ENCODE data around the gene LAMTOR4.
"Not testable (repeated sequence)": the region's sequence is repeated elsewhere in the genome, so short reads cannot be mapped to it uniquely, and the experiment has no call there.

LAMTOR4 gene

DNA sequence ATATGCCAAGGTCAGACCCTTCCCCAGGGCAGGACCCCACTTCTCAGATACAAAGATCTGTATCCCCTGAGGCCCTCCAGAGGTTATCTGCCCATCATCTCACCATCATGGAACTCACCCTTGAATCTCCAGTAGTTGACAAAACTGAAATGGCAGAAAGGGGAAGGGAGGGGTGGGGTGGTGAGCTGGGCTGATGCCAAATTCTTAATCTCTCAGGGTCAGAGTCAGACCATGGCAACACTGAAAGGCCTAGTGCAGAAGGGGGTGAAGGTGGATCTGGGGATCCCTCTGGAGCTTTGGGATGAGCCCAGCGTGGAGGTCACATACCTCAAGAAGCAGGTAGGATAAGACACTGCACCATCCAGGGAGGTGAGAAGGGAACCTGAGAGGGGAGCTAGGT, 26.1 kb upstream of the LAMTOR4 start:
- no peak for DNase-seq (ENCODE audit: low read depth in 2 of 2)

DNA sequence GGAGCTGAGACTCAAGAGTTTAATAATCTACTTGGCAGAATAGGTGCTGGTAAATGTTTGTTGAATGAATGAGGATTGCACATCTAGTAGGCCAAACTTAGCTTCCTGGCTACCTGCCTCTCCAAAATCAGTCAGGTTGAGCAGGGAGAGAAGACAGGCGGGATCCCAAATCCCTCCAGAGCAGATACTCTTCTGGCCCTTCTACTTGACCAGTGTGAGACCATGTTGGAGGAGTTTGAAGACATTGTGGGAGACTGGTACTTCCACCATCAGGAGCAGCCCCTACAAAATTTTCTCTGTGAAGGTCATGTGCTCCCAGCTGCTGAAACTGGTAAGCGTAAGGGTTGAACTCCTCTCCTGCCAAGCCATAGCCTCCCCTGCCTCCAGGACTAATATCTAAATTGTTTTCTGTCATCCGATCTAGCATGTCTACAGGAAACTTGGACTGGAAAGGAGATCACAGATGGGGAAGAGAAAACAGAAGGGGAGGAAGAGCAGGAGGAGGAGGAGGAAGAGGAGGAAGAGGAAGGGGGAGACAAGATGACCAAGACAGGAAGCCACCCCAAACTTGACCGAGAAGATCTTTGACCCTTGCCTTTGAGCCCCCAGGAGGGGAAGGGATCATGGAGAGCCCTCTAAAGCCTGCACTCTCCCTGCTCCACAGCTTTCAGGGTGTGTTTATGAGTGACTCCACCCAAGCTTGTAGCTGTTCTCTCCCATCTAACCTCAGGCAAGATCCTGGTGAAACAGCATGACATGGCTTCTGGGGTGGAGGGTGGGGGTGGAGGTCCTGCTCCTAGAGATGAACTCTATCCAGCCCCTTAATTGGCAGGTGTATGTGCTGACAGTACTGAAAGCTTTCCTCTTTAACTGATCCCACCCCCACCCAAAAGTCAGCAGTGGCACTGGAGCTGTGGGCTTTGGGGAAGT, 24.2 kb upstream of the LAMTOR4 start:
- no peak for DNase-seq (ENCODE audit: low read depth in 2 of 2)

DNA sequence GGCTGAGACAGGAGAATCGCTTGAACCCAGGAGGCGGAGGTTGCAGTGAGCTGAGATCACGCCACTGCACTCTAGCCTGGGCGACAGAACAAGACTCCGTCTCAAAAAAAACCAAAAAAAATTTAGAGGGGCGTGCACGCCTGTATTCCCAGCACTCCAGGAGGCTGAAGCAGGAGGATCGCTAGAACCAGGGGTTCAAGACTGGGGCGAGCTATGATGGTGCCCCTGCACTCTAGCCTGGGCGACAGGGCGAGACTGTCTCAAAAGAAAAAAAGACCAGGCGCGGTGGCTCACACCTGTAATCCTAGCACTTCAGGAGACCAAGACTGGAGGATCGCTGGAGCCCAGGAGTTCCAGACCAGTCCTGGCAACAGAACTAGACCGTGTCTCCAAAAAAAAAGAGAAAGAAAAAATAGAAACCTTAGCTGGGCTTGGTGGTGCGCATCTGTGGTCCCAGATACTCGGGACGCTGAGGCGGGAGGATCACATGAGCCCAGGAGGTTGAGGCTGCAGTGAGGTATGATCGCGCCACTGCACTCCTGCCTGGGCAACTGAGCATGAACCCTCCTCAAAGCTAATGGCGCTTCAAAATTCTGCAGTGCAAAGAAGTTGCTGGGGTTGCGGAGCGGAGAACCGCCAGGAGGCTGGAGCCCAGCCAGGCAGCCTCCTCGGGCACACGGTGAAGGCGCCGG, 22.3 kb upstream of the LAMTOR4 start:
- no peak for DNase-seq (ENCODE audit: low read depth in 2 of 2)

DNA sequence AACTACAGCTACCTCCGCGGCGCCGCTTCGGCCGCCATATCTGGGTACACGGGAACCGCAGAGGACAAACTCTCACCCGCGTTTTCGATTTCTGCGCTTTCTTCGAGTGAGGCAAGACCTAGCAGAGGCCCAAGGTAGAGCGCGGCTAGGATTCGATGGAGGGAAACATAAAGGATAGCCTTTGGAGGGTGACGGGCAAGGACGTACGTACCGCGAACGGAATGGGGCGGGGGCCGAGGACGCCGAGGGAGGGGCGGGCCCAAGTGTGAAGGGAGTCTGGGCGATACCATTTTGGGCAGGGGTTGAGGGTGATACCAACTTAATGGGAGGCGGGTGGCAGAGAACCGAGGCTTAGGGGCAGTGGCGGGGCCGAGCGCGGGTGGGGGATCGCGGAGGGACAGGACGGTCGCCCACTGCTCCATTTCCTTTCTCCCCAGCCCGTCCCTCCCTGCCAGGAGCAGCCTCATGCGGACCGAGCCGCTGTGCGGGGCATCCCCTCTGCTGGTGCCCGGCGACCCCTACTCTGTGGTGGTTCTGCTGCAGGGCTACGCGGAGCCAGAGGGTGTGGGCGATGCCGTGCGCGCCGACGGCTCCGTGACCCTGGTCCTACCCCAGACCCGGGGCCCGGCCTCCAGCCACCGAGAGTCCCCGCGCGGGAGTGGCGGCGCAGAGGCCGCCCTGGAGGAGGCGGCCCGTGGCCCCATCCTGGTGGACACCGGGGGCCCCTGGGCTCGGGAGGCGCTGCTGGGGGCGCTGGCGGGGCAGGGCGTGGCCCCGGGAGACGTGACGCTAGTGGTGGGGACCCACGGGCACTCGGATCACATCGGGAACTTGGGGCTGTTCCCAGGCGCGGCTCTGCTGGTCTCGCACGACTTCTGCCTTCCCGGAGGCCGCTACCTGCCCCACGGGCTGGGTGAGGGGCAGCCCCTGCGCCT, 21.5 kb upstream of the LAMTOR4 start, which contains the start of gene MBLAC1:
TSS of gene MBLAC1 (plus strand) at position 37 of the 935 bp plus-strand sequence. CDS start at position 466, 429 bp downstream.
- DNase-seq (ENCODE audit: low read depth in 2 of 2): peak; percentile 85 to 92

DNA sequence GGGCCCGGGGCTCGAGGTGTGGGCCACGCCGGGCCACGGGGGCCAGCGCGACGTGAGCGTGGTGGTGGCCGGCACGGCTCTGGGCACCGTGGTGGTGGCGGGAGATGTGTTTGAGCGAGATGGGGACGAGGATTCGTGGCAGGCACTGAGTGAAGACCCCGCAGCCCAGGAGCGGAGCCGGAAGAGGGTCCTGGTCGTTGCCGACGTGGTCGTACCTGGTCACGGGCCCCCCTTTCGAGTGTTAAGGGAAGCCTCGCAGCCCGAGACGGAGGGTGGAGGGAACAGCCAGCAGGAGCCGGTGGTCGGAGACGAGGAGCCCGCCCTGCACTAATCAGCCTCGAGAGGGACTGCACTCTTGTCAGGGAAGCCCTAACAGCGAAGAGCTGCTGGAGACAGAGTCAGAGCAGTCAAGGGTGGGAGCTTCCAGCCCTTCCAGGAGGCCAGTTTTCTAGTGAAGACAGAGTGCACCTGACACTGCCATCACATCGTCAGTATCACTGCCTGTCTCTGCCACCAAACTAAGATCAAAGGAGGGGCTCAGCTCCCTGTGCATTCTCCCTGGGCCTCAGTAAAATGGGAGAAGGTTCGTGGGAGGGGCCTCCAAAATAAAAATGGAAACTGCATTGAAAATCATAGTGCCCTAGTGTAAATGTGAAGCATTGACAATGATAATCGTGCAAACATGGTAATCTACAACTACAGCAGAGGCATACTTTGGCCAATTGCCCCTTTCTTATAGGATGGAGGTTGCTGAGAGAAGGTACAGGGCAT, 20.7 kb upstream of the LAMTOR4 start:
- DNase-seq (ENCODE audit: low read depth in 2 of 2): no peak

DNA sequence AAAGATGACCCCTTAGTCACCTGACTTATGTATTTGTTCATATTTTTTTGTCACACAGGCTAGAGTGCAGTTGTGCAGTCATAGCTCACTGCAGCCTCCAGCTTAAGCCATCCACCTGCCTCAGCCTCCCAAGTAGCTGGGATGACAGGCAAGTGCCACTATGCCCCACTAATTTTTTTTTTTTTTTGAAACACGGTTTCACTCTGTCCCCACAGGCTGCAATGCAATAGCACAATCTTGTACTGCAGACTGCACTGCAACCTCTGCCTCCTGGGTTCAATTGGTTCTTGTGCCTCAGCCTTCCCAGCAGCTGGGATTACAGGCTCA, 20.1 kb upstream of the LAMTOR4 start:
- DNase-seq (ENCODE audit: low read depth in 2 of 2): no peak

DNA sequence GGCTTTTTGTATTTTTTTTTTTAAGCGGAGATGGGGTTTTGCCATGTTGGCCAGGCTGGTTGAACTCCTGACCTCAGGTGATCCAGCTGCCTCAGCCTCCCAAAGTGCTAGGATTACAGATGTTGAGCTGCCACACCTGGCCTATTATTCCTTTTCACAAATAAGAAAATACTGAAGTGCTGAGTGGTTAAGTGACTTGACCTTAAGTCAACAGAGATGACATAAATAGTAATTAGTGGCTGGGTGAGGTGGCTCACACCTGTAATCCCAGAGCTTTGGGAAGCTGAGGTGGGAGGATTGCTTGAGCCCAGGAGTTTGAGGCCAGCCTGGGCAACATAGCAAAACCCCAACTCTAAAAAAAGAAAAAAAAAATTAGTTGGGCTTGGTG, 18.5 kb upstream of the LAMTOR4 start:
- DNase-seq (ENCODE audit: low read depth in 2 of 2): not testable (repeated sequence)

DNA sequence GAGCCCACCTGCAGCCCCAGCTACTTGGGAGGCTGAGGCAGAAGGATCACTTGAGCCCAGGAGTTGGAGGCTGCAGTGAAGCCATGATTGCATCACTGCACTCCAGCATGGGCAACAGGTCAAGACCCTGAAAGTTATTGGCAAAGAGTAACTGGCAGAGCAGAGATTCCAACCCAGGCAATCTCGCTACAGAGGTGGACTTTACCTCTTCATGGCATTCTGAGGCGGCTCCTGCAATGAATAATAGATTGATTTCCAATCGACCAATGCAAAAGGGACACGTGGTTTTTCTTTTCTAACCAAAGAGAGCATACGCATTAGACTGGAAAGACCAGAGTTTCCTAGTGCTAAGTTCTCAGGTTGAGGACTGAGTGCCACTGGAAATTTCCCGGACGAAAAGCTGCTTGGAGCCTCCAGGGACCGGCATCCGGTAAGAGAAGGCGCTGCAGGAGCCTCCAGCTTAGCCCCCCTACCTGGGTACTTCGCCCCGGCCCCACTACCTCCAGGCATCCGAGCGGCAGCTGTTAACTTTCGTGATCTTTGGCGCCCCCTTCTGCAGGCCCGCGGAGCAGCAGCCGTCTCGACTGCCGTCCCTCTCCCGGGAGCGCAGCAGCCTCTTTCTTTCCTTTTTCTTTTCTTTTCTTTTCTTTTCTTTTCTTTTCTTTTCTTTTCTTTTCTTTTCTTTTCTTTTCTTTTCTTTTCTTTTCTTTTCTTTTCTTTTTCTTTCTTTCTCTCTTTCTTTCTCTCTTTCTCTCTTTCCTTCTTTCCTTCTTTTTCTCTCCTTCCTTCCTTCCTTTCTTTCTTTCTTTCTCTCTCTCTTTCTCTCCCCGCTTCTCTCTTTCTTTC, 17.9 kb upstream of the LAMTOR4 start:
- DNase-seq (ENCODE audit: low read depth in 2 of 2): peak; percentile 50 to 82

DNA sequence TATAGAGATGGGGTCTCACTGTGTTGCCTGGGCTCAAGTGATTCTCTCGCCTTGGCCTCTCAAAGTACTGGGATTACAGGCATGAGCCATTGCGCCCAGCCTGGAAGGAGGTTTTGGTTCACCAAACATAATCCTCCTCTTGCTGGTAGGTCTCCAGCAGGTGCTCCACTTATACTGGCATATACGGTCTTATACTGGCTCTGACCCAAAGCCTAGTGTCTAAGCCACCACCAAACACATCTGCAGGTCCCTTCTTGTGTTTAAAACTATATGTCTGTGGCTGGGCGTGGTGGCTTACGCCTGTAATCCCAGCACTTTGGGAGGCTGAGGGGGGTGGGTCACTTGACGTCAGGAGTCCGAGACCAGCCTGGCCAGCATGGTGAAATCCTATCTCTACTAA, 16.6 kb upstream of the LAMTOR4 start:
- no peak for DNase-seq (ENCODE audit: low read depth in 2 of 2)

DNA sequence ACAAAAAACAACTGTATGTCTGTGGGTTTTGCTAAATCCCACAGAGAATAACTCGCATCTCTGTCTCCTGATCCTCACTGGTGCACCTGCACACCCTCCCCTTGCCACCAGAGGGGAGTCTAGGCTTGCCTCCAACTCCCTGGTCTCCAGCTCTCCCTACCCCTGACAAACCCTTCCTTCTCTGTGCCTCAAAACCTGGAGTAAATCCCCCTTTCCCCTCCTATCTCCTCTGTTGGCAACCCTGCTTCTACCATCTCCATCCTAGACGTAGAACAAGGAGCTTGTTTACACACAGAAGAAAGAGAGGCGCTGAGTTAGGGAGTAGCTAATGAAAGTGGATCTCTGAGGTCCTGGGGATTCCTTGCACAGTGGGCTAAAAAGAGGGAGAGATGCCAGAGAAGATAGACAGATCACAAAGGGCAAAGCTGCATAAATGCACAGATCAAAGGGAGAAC, 16.0 kb upstream of the LAMTOR4 start:
- DNase-seq (ENCODE audit: low read depth in 2 of 2): no peak

DNA sequence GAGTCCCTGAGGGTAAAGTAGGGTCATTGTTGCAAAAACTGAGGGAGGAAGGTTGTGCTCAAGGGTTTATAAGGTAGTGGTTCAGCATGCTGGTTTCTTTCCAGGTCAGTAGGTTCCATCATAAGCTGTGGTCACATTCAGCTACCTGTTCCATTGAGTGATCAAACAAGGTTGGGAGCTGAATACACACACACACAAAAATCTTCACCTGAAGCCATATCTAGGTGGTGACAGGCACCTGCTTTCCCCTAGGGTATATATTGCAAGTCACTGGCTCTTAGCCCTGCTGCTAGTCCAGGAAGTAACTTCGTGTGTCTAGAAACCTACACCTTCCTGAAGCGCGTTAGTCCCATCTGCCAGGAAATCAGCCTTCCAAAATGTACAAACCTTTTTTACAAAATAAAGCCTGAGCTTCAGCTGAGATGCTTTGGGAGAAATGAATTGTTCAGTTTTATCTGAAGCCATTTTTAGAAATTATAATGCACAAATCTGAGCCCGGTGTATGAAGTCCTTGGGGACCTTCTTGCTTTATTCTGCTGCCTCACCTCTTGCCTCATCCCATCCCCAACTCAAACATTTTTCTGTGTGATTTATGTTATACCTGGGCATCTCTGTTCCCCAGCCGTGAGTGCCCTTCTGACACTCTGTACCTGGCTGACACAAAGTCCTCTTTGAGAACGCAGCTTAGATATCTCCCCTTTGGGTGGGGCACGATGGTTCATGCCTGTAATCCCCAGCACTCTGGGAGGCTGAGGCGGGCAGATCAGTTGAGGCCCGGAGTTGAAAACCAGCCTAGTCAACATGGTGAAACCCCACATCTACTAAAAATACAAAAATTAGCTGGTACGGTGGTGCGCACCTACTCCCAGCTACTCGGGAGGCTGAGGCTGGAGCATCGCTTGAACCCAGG, 10.6 kb upstream of the LAMTOR4 start:
- DNase-seq (ENCODE audit: low read depth in 2 of 2): no peak

DNA sequence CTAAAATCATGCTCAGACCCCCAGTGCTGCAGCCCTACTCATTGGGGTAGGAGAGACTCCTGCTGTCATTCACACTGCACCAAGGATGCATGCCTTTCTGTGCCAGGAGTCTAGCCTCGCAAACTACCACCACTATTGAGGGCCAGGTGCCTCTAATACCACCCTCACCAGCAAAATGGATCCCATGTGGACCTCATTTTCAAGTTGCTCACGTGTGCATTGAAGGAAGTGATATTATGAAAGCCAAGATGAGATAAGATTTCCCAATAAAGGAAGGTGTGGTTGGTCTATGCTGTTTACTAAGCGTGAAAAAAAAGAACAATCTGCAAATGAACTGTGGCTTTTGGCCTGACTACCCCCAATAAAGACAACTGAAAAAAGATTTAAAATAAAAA, 7.2 kb upstream of the LAMTOR4 start:
- no peak for DNase-seq (ENCODE audit: low read depth in 2 of 2)

DNA sequence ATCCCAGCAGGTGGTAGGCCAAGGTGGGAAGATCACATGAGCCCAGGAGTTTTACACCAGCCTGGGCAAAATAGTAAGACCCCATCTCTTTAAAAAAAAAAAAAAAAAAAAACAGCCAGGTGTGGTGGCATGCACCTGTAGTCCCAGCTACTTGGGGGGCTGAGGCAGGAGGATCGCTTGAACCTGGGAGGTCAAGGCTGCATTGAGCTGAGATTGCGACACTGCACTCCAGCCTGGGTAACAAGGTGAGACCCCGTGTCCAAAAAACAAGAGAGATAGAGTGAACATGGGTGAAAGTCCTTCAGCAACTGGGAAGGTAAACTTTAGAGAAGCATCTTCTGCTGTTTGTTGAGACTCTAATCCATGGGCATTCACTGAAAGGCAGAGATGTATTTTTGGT, 6.3 kb upstream of the LAMTOR4 start:
- no peak for DNase-seq (ENCODE audit: low read depth in 2 of 2)

DNA sequence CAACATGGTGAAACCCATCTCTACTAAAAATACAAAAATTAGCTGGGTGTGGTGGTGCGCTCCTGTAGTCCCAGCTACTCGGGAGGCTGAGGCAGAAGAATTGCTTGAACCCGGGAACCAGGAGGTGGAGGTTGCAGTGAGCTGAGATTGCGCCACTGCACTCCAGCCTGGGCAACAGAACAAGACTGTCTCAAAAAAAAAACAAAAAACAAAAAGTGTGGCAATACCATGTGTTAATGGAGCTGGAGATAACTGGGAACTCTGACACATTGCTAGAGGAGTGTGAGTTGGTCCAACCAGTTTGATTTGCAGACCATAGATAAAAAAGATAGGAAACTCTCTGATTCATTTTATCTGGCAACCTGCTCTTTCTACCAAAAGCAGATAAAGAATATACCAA, 2.4 kb upstream of the LAMTOR4 start:
- DNase-seq (ENCODE audit: low read depth in 2 of 2): not testable (repeated sequence)

DNA sequence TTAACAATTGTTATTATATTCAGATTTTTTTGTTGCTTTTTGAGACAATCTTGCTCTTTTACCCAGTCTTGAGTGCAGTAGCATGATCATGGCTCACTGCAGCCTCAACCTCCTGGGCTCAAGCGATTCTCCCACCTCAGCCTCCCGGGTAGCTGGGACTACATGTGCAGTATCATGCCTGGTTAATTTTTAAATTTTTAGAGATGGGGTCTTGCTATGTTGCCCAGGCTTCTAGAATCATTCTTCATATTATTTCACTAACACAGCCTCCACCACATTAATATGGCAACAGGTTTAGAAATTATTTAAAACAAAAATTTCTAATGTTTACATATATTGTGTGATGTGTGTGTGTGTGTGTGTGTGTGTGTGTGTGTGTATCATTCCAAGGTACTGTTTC, 1.4 kb upstream of the LAMTOR4 start:
- no peak for DNase-seq (ENCODE audit: low read depth in 2 of 2)

DNA sequence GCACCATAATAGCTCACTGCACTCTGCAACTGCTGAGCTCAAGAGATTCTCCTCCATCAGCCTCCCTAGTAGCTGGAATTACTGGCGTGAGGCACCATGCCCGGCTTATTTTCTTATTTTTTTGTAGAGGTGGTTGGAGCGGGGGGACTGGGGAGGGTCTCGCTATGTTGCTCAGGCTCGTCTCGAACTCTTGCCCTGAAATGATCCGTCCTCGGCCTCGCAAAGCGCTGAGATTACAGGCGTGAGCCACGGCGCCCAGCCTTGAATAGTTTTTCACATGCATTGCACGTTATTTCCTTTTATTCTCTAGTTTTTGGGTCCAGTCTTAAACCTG, 526 bp upstream of the LAMTOR4 start:
- no peak for DNase-seq (ENCODE audit: low read depth in 2 of 2)

DNA sequence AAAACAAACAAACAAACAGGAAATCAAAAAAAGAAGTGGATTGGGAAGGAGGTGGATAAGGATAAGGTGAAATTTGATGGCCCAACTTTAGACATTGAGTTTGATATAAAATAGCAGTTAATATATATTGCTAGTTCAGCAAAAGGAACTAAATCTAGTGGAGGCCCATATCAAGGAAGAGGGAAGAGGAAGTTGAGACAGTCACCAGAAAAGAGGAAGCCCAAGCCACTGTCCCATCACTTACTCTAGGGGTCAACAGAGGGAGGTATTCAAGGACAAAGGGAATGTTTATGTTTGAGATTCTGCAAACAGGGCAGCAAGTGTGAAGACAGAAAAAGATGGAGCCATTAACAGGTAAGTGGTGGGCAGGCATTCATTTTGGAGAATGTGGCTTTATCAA, 3.7 kb downstream of the LAMTOR4 start:
- no peak for DNase-seq (ENCODE audit: low read depth in 2 of 2)

DNA sequence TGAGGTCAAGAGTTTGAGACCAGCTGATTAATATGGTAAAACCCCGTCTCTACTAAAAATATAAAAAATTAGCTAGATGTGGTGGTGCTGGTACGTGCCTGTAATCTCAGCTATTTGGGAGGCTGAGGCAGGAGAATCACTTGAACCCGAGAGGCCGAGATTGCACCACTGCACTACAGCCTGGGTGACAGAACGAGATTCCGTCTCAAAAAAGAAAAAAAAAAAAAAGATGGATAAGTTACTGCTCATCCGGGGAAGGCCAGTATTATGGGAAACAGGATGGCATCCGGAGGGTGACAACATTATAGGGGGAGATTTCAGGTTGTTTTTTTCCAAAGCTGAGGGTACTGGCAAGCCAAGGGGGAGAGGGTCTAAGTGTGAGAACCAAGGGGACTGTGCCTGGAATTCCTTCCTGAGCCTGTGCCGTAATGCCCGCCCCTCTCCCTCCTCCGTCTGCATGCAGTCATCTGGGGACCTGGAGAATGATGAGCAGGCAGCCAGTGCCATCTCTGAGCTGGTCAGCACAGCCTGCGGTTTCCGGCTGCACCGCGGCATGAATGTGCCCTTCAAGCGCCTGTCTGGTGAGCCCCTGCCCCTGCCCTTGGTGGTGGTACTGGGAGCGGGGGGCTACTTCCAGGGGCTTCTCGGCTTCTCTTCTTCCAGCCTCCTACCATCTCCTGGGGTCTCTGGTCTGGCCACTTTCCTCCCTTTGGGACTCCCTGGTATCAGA, 4.4 kb downstream of the LAMTOR4 start:
- DNase-seq (ENCODE audit: low read depth in 2 of 2): no peak

All from stimulated activated CD4-positive, alpha-beta T cell treated with anti-CD3 and anti-CD28 coated beads, Interleukin-12 subunit alpha, Interleukin-12 subunit beta, amount 100 ng/mL, for 24 hours (primary cell).